Daoy (cell line): ENCODE results near the gene MDH2. TPM values are rescaled to one million over a fixed set of nuclear protein-coding genes. Genes with fewer than 3 reads are reported as not detected.
"Not testable (repeated sequence)": the region's sequence is repeated elsewhere in the genome, so short reads cannot be mapped to it uniquely, and the experiment has no call there.

Source experiments
- DNase-seq: peaks from one replicate; pipeline ENCODE4 v3.0.0-alpha.2; 2015; ENCODE audit warnings: low read depth
- total RNA-seq: library from RNA; depleted of rRNA; stranded (reverse); fragments of >200 nt; shearing (Covaris generic); gene quantifications from 2 replicates; pipeline ENCODE4 v1.2.3, GENCODE V29; 2014

The MDH2 gene
- total RNA-seq, 1 experiment from 2014 or later, result 97.0 TPM

DNA sequence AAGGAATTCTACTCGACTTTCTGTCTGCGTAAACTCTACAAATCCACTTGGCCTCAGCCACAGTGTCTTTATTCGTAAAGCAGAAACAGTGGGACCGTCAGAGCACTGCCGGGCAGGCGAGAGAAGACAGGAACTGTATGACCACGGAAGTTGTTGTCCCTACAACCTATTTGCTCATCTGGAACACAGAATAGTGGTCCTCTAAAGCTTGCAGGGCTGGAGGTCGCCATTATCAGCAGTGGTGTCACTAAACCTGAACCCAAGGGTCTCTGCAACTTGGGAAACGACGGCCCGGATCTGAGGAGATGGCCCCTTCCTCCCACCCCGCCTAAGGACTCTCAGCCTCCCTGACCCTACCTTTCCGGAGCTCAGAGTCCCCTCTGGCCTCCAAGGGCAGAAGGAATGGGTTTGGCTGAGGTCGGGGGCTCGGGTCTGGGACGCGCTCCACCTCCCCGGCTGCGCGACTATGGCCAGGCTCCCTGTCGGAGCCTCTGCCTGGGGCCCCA lies 548 bp upstream of the MDH2 start:
- DNase-seq, result no peak

DNA sequence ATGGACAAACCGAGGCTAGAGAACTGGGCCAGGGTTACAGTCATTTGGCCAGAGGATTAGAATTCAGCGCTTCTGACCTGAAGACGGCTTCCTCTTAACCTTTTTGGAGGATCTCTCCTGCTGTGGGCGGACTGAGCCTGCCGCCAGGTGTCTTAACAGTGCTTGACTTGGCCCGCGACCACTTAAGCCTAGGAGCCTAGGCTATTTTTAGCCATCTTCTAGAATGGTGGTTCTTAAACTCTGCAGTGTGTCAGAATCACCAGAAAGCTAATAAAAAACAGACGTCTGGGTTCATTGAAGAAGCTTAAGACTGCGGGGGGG lies 722 bp downstream of the MDH2 start:
- DNase-seq, result peak; percentile 19

DNA sequence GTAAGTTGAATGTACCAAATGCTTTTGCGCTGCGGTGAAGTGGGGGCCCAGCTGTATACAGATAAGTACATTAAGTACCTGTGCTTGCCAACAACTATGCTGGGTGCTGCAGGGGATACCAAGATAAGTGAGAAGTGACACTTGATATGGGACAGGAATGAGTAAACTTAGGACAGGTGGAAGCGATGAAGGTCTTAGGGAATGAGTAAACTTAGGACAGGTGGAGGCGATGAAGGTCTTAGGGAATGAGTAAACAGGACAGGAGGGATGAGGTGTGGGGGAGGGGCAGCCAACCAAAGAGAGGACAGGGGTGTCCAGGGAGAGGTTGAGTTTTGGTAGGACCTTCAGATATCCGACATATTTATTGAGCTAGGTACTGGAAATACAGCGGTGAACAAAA lies 1.4 kb downstream of the MDH2 start:
- DNase-seq, result no peak

DNA sequence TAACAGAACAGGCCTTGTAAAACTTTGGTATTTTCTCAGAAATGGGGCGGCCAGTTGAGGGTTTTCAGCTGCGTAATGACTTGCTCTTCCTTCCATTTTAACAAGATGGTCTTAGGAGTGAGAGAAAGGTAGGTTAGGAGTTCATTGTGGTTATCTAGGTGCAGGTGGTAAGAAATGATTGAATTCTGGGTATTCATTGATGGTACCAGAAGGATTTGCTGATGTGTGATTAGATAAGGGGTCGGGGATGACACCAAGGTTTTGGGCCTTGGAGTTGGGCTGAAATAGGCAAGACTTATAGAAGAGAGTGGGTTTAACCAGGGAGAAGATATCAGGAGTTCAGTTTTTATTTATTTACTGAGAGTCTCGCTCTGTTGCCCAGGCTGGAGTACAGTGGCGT lies 2.6 kb downstream of the MDH2 start:
- DNase-seq, result no peak

DNA sequence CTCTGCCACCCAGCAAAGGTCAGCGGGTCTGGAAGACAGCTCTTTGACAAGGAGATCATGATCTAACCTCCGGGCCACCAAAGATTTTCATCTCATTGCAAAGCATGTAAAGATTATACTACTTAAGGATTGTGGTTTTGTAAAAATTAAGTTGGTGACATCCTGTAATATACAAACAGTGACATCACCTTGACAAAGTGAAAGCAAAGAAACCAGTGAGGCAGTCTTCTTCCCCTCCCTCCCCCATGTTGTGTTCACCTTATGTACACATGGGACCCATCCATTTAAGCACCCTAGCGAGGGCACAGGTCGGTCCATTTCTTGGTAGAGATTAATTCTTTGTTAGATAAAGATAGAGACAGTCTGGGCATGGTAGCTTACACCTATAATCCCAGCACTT lies 3.9 kb downstream of the MDH2 start:
- no peak for DNase-seq

DNA sequence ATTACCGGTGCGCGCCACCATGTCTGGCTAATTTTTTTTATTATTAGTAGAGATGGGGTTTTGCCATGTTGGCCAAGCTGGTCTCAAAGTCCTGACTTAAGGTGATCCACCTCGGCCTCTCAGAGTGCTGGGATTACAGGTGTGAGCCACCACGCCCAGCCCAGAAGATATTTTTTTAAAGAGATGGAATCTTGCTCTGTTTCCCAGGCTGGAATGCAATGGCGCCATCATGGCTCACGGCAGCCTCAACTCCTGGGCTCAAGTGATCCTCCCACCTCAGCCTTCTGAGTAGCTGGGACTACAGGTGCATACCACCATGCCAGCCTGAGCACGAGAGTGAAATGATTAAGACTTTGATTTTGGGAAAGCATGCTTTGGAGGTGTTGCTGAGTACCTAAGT lies 4.8 kb downstream of the MDH2 start:
- not testable (repeated sequence) for DNase-seq

DNA sequence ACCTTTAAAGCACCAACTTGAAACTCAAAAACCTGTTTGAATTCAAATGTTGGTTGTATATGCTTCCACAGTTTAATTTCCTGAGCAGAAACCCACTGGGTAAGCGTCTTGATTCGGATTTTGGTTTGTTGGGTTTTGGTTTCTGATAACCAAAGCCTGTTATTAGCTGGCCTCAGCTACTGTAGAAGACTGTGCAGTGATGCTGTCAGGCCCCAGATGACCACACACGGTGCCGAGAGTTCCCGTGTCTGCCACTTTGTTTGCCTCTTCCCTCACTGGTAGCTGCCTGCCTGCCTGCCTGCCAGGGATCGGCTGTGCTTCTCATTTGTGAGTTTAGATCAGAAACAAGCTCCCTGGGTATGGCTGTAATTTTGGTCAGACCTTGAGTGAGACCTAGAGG lies 5.6 kb downstream of the MDH2 start:
- DNase-seq, result no peak

DNA sequence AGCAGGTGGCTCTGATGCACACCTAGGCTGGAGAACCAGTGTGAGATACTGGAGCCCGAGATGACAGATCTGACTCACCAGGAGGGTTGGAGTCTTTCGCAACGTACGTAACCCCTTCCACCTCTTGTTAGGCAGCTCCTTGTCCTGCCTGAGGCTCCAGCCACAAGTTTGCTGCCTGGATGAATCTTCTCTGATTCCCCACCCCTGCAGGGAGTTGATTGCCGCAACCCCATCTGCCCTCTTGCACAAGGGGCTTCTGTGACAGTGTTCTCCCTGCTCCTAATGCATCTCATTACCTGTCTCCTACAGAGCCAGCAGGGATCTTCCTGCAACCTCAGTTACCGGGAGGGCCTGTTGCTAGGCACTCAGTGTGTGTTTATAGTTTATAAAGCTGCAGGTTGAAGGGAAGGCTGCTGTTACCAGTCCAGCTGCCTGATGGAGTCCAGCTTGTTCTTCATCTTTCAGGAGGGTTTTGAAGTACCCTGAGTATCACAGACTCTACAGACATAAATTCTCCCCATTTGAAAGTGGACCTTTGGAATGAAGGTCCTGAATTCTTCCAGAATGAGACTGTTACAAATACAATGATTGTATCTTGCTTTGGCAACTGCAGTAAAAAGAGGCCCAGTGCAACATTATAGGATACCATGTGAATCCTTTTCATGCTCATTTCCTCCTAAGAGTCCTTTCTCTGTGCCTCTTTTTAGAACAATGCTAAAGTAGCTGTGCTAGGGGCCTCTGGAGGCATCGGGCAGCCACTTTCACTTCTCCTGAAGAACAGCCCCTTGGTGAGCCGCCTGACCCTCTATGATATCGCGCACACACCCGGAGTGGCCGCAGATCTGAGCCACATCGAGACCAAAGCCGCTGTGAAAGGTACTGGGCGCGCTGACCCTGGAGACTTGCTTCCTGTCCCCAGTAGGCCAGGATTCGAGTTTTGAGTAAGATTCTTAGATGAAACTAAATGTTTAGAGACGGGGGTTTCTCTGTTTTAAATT lies 6.5 kb downstream of the MDH2 start:
- DNase-seq, result peak; percentile 16

DNA sequence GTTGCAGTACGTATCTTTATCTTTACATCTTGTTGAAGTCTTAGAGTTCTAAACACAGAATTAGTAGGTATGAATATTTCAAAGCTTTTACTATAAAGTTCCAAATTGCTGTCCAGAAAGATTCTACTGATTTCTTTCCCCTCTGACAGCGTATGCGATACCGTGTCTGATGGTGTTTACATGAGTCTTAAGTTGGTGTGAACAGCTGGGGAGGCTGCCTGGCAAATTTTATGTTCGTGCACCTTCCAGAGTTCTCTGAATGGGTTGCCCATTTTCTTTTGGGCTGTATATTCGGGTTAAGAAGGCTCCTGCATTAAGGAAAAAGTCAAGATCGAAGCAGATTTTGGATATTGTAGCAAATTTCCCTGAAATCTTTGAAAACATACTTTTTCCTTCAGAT lies 8.3 kb downstream of the MDH2 start:
- no peak for DNase-seq

DNA sequence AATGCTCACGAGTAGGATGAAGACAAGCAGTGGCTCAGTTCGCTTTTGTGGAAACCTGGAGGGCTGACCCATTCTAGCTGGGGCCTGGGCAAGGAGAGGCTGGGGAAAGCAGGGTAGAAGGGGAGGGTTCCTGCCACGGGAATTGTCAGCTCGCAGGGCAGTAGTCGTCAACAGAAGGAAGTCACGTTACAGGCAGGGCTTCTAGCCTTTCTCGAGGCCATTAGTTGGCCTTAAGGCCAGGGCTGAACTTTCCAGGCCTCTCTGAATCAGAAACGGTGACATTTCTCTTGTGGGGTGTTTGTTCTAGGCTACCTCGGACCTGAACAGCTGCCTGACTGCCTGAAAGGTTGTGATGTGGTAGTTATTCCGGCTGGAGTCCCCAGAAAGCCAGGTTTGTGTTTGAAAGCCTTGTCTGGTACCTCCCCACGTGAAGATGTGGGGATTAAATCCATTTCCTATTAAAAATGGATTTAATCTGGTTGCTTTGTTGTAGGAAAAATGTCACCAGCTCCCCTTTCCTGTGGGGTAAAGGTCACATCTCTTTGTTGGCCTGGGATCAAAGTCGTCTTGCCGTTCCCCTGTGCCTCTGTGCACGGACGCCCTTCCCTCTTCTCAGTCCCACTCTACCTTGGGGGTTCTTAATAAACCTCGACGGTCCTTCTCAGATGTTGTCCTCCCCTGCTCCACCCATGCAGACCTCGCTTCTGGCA lies 9.4 kb downstream of the MDH2 start:
- DNase-seq, result no peak

DNA sequence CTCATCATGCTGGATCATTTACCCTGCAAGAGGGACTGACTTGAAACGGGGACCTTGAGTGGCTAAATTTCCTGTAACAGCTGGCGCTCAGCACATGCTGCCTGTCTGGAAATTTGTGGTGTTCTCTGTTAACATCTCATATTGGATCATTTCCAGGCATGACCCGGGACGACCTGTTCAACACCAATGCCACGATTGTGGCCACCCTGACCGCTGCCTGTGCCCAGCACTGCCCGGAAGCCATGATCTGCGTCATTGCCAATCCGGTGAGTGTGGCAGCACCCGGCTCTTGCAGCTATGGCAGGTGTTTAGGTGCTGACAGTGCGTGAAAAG lies 9.9 kb downstream of the MDH2 start:
- no peak for DNase-seq

DNA sequence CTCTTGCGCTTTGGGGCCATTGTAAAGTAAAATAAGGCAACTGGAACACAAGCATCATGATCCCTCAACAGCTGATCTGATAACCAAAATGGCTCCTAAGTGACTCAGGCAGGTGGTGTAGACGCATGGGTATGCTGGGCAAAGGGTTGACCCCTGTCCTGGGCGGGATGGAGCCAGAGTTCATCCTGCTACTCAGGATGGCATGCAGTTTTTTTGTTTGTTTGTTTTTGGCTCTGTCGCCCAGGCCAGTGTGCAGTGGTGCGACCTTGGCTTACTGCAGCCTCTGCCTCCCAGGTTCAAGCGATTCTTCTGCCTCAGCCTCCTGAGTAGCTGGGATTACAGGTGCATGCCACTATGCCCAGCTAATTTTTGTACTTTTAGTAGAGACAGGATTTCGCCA lies 10.8 kb downstream of the MDH2 start:
- not testable (repeated sequence) for DNase-seq

DNA sequence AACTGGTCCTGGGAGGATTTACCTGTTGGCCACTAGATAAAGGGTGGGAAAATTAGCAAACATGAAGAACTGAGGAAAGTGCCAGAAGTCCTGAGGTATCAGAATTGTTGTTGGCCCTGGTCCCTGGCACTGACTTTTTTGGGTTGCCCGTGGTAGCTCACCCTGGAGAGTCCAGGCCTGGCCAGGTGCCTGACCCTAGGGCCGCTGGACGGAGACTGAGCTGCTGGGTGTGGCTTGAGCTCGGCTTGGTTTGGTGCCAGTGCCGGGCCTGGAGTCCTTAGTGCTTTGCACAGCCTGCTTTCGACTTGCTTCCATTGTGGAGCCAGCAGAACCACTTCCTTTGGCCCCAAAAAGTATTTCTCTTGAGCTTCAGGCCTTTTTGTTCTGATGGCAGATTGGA lies 12.9 kb downstream of the MDH2 start:
- no peak for DNase-seq

DNA sequence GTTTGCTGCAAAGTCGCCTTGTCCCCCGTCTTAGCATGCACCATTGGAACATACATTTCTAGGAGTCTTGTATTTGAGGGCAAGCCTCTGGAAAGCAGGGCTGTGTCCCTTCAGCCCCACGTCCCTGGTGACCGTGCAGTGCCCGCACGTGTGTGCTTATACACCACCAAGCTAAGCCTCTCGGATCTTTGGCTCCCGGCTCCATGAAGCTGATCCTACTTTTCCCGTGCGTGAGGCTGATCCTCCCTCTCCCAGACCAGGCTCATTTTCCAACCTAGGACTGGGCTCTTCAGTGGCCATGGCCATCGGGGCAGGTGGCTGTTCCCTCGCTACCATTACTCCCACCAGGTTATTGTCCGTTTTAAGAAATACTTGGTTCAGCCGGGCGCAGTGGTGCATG lies 14.3 kb downstream of the MDH2 start:
- DNase-seq, result no peak

DNA sequence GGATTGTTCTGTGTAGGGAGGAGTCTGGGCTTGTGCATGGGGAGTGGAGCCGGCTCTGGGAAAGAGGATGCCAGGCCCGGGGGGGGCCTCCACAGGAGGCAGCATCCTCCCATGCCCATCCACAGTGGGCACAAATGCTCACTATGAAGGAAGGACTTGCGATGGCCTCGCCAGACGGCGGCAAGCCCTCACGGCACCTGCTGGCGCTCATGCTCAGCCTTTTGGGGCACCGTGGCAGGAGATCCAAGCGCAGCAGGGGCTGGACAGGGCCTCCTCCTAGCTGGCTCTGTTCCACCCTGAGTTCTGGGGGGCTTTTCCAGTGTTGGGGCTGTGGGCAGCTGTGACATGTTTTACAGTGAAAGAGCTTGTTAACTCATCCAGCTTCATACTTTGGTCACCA lies 15.2 kb downstream of the MDH2 start:
- no peak for DNase-seq

DNA sequence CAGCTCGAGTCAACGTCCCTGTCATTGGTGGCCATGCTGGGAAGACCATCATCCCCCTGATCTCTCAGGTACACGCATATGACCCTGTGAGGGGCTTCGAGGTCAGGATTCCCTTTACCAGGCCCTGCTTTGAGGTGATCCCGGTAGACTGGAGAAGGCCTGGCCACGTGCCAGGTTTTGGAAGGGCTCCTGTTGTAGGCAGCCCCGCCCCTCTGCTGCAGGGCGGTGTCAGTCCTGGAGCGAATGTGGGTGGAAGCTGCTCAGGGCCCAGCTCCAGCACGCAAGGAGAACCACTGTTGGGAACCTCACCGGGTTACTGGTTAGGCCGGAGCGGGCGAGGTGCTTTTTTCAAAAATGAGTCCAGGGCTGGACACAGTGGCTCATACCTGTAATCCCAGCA lies 15.6 kb downstream of the MDH2 start:
- no peak for DNase-seq

DNA sequence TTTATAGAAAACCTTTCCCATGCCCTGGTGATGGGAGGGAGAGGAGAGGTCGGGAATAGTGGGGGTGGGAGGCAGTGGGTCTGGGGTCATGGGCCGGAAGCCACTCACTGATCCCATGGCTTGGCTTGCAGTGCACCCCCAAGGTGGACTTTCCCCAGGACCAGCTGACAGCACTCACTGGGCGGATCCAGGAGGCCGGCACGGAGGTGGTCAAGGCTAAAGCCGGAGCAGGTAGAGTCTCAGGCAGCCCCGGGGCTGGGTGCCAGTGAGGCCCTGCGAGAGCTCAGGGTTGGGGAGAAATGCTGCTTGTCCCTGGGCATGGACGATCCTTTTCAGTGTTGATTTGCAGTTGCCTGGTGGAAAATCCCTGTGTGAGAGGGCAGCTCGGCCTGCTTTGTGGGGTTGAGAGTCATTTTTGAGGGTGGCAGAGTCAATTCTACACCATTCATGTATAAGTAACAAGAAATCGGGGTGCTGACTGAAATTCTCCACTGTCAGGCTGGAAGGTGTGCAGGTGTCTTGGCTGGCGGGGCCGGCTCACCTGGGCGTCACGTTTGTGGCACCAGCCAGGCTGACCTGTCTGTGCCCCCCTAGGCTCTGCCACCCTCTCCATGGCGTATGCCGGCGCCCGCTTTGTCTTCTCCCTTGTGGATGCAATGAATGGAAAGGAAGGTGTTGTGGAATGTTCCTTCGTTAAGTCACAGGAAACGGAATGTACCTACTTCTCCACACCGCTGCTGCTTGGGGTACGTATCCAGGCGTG lies 16.5 kb downstream of the MDH2 start:
- DNase-seq, result no peak

DNA sequence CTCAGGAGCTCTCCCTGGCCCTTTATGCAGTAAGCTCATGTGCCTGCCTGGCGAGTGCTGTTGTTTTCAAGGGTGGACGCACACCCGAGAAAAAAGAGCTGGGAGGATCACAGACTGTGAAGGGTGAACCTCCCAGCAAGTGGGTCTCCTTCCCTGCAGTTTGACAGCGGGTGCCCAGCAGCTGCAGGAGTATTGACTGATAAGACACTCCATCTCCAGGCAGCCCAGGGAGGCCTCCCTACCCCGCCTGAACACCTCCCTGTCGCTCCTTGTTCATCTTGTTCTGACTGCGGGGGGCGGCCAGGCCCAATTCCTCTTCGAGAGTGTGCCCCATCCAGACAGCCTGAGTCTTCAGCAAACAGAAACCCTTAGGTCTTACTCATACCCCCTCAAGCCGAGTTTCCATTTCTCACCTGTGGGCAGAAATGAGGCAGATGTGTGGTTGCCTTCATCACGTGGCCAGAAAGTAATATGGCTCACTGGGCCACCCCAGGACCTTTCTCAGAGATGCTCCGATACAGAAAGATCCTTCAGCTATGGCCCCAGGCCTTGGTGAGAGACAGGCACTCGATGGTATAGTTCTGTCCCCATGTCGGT lies 17.2 kb downstream of the MDH2 start:
- no peak for DNase-seq

DNA sequence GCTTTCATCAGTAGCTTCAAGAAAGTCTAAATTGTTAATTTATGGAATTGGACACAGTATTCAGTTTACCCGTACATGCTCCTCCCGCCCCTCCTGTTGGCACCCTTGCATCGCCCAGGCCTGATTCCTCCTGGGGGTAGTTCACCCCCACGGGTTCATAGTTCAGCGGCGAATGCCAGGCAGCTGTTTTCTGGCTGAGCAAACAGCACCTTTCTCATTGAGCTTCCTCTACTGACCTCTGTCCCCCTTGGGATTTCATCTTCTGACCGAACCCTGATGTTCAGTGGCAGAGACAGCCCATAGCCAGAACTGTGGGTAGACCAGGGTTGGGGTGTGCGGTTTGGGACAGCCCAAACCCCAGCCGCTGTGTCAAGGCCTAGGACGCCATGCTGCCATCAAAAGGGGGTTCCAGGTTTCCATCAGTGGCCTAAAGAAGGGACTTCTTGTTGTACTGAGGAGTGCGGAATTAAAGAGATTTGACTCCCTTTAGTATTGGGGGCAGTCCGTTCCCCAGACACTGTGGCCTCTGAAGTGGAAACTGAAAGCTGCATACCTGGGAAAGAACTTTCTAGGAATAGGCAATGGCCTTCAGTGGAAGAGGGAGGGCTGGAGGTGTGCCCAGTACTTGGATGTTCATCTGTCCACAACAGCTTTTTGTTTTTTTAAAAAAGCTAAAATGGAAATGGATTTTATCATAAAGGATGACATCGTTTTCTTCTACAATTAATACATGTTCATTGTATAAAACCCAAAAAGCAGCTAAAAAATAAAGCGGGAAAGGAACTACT lies 19.0 kb downstream of the MDH2 start:
- no peak for DNase-seq

DNA sequence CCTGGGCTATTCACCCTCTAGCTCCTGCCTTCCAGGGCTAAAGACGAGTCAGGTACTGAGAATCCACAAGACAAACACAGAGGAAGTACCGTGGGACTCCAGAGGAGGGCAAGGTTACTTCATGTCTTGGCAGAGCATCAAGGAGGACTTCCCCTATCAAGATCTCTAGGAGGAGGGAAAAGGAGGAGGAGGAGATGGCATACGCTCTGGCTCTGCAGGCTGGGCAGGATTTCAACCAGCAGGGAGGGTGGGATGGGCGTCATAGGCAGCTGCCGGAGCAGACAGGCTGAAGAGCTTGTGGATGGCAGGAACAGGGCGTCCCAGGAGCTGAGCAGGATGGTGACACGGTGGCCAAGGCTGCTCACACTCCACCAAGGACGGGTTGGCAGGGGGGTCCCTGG lies 21.3 kb downstream of the MDH2 start:
- DNase-seq, result peak; percentile 89
